Middle frontal gyrus (tissue), 1 donor: ENCODE results near the gene NUP155.
"Not testable (repeated sequence)": the region's sequence is repeated elsewhere in the genome, so short reads cannot be mapped to it uniquely, and the experiment has no call there.

ENCODE experiments used
- DNase-seq: peaks from one replicate; pipeline ENCODE4 v3.0.0-alpha.2; 2015; ENCODE audit warnings: low spot score; ENCODE audit errors: extremely low spot score

The NUP155 gene

DNA sequence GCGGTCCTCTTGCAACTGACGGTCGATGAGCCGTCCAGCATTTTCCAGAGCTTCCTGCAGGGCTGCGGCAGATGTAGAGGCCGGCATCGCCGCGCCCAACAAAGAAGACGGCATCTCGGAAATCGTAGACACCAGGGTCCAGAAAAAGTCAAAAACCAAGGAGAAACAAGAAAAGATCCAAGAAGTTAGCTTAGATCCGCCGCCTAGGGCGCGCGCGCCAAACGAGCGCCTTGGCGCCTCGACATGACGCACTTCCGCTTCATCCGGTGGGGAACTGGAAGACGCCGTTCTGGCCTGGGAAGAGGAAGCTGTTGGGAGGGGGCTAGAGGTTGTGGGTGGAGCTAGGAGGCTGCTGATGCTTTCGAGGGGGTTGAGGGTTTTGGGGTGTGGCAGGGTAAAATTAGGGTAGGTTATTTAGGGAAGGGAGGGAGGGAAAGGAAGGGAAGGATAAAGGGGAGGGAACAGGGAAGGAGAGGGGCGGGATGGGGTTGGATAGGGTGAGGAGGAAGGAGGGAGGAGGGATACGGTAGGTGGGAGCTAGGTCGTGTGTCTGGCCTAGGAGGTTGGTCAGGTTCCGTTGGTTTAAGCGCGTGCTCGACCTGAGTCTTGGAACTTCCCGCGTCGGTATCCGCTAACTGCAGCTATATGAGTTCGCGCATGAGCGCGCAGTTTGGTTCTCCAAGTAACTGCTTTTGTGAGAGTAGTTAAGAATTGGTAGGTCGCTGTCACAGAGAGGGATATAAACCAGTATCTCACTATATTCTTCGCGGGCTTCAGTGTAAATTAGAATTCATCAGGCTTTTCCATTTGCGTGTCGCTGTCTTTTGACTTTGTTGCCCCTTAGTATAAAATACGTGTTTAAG is at the start of gene NUP155:
NUP155 (minus strand) TSS at position 243 of the 863 bp plus-strand sequence; CDS start at position 114, 129 bp downstream.
- DNase-seq, result peak; percentile 92

DNA sequence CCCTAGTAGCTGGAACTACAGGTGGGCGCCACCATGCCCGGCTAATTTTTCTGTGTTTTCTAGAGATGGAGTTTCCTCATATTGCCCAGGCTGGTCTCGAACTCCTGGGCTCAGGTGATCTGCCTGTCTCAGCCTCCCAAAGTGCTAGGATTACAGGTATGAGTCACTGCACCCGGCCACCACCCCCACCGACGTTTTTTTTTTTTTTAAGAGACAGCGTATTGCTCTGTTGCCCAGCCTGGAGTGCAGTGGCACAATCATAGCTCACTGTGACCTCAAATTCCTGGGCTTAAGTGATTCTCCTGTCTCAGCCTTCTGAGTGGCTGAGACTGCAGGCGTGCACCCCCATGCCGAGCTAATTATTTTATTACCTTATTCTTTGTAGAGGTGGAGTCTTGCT is 46.4 kb upstream of the NUP155 start:
- no peak for DNase-seq

DNA sequence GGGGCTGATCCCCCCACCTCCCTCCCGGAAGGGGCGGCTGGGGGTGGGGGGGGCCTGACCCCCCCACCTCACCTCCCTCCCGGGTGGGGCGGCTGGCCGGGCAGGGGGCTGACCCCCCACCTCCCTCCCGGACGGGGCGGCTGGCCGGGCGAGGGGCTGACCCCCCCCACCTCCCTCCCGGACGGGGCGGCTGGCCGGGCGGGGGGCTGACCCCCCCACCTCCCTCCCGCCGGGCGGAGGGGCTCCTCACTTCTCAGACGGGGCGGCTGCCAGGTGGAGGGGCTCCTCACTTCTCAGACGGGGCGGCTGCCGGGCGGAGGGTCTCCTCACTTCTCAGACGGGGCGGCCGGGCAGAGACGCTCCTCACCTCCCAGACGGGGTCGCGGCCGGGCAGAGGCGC is 44.5 kb upstream of the NUP155 start:
- not testable (repeated sequence) for DNase-seq

DNA sequence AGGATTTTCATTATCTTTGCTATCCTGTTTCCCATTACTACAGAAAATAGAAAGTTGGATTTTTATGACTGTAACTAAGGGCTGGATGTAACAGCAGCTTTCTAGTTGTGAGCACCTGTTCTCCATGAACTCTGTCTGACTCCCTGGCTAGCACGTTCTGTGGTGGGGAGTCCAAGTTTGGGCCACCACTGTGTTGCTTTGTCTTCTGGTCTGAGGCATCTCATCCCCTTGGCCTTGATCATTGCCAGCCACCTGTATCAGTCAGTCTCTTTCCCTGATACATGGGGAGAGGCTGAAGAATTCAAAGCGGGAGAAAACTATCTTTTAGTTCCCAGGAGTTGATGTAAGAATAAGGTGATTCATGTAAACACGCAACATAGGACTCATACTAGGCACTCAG is 41.6 kb upstream of the NUP155 start:
- no peak for DNase-seq

DNA sequence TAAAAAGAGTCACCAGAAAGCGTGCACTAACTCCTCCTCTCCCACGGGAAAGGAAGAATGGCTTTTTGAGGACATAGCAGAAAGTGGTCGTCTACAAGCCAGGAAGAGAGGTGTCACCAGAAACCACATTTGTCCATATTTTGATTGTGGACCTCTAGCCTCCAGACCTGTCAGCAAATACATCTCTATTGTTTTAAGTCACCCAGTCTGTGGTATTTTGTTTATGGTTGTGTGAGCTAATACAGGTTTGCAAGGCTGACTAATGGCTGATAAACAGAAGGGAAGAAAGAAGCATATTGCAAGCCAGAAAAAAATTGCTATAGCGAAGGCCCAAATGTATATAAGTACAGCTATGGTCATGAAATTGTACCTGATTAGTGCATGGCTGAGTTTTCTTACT is 29.6 kb upstream of the NUP155 start:
- DNase-seq, result no peak

DNA sequence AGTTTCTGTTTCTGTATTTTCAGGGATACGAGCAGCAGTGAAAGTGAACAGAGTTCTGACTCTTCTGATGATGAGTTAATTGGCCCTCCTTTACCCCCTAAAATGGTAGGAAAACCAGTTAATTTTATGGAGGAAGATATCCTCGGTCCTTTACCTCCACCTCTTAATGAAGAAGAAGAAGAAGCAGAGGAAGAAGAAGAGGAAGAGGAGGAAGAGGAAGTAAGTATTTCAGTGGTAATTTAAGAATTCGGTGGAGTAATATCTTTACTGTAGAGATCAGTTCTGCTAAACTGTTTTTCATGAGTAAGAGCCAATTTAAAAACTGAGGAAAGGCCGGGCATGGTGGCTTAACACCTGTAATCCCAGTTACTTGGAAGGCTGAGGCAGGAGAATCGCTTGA is 25.4 kb upstream of the NUP155 start:
- no peak for DNase-seq

DNA sequence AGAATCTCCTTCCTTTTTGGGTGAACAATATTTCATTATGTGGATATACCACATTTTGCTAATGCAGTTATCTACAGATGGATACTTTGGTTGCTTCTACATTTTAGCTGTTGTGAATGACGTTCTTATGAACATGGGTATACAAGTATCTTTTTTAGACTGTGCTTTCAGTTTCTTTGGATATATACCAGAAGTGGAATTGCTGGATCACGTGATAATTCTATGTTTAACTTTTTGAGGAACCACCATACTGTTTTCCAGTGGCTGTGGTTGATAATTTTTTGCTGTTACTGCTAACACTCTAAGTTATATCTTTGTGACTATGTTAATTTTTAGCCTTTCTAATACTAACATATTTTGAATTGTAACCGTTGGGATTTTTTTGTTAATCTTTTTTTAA is 20.7 kb upstream of the NUP155 start:
- no peak for DNase-seq

DNA sequence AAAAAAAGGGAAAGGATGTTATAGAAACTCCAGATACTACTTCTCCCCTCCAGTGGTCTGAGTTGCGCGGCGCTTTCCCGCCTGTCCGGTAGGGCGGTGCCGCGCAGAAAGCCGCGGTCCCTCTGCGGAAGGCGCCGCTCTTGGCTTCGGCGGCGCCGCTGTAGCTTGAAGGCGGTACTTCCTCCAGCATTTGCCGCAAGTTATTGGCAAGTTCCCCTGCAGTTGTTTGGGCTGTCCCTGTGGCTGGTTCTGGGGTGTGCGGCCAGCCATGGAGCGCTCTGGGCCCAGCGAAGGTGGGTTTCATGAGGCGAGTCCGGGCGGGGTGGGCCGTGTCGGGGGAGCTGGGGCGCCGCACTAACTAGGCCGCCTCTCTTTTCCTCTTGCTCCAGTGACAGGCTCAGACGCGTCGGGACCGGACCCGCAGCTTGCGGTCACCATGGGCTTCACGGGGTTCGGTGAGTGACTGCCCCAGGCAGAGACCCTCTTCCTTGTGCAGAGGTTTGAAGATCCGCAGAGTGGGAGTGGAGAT is 8.3 kb upstream of the NUP155 start, which contains the start of gene WDR70:
WDR70 (plus strand) TSS at position 219 of the 529 bp plus-strand sequence; CDS start at position 269, 50 bp downstream.
- peak; percentile 91 for DNase-seq

DNA sequence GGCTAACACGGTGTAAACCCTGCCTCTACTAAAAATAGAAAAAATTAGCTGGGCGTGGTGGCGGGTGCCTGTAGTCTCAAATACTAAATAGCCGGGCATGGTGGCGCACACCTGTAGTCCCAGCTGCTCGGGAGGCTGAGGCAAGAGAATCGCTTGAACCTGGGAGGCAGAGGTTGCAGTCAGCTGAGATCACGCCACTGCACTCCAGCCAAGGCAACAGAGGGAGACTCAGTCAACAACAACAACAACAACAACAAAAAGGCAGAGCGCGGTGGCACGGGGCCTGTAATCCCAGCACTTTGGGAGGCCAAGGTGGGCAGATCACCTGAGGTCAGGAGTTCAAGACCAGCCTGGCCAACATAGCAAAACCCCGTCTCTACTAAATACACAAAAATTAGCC is 7.2 kb upstream of the NUP155 start:
- DNase-seq, result not testable (repeated sequence)

DNA sequence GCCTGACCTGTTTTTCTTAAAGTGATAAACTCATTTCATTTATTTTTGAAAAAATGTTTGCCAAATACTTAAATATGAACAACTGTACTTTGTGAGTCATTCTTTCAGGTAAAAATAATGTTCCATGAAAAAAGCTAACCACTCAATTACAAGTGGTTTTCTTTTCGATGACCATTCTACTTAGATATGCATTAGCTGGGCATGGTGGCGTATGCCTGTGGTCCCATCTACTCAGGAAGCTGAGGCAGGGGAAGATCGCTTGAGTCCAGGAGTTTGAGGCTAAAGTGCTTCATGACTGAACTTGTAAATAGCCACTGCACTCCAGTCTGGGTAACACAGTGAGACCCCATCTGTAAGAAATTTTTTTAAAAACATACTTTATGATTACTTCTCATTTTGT is 4.2 kb upstream of the NUP155 start:
- no peak for DNase-seq

DNA sequence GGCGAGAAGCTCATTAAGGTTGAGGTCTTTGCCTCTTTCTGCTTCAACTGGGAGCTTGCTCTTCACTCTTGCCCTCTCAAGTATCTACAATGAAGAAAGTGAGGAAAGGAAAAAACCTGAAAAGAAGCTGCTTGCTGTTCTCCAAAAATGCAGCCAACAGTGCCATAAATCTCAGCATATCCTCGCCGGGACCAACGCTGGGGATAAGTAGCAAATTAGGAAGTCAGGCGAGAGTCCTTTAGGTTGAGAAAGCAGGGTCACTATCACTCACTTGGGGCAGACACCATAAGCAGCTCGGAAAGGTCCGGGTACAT is 399 bp downstream of the NUP155 start:
- no peak for DNase-seq

DNA sequence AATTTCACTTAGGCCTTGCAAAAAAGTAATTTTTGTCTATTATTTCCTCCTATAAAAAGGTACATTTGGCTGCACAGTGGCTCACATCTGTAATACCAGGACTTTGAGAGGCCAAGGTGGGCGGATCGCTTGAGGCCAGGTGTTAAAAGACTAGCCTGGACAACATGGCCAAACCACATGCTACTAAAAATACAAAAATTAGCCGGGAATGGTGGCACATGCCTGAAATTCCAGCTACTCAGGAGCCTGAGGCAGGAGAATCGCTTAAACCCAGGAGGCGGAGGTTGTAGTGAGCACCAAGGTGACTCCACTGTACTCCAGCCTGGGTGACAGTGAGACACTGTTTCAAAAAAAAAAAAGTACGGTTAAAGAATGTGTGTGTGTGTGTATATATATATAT is 15.7 kb downstream of the NUP155 start:
- DNase-seq, result no peak

DNA sequence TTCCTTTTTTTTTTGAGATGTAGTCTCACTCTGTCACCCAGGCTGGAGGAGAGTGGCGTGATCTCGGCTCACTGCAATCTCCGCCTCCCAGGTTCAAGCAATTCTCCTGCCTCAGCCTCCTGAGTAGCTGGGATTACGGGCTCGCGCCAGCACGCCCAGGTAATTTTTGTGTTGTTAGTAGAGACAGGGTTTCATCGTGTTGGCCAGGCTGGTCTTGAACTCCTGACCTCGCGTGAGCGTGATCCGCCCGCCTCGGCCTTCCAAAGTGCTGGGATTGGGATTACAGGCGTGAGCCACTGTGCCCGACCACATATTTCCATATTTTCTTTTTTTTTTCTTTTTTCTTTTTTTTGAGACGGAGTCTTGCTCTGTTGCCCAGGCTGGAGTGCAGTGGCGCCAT is 28.2 kb downstream of the NUP155 start:
- DNase-seq, result not testable (repeated sequence)

DNA sequence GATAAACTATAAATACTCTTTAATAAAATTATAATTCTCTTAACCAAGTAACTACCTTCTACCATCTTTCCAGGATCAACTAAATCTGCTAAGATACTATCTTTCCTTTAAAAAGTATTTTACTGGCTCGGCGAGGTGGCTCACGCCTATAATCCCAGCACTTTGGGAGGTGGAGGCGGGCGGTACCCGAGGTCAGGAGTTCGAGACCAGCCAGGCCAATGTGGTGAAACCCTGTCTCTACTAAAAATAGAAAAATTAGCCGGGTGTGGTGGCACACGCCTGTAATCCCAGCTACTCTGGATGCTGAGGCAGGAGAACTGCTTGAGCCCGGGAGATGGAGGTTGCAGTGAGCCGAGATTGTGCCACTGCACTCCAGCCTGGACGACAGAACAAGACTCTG is 36.2 kb downstream of the NUP155 start:
- not testable (repeated sequence) for DNase-seq

DNA sequence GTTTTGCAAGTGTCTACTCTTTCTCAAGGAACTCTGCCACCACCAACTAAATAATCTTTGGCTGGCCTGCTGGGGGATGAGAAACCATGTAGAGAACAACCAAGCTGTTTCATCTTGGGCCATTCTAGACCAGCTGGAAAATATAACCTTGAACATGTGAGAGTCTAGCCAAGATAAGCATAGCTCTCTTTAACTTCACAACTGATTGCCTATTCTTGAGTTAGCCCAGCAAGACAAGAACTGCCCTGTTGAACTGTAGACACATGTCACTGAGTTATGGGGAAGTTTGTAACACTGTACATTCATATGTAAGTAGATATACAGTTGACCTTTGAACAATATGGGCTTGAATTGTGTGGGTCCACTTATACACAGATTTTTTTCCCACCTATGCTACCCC is 44.4 kb downstream of the NUP155 start:
- DNase-seq, result no peak

DNA sequence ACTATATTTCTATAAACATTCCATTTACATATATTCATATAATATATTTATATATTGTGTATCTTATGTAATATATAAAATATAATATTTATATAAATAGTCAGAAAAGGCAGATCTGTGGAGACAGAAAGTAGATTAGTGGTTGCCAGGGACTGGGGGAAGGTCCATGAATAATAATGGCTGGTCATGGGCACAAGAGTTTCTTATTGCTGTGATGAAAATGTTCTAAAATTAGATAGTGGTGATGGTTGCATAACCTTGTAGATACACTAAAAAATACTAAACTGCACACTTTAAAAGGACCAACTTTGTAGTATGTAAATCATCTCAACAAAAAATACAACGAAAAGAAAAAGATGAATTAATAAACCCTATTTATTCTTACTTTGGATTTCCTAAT is 47.3 kb downstream of the NUP155 start:
- no peak for DNase-seq

DNA sequence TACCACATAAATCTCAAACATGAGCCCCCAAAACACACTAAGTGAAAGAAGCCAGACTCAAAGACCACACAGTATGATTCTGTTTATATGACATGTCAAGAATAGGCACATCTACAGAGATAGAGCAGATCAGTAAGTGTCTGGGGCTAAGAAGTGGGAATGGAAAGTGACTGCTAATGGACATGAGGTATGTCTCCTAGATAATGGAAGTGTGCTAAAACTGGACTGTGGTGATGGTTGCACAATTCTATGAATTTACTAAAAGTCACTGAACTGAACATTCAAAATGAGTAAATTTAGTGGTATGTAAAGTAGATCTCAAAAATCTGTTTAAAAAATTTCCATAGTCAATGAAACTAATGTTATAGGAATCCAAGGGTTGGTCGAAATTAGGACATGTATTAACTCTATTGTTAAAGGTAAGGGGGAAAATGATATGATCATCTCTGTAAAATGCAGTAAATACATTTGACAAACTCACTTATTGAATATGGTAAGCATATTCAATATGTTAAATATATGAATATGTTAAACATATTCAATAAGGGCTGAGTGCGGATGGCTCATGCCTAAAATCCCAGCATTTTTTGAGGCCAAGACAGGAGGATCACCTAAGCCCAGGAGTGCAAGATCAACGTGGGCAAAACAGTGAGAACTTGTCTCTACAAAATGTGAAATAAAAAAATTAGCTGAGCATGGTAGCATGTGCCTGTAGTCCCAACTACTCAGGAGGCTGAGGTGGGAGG is 51.7 kb downstream of the NUP155 start:
- no peak for DNase-seq

DNA sequence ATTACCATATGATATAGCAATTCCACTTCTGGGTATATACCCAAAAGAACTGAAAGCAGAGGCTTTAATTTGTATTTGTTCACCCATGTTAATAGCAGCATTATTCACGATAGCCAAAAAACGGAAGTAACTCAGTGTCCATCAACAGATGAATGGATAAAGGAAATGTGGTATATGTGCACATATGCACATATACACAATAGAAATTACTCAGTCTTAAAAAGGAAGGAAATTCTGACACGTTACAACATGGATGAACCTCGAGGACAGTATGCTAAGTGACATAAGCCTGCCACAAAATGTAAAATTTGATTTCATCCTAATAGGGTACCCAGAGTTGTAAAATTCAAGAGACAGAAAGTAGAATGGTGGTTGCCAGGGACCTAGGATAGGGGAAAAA is 54.9 kb downstream of the NUP155 start:
- DNase-seq, result no peak

DNA sequence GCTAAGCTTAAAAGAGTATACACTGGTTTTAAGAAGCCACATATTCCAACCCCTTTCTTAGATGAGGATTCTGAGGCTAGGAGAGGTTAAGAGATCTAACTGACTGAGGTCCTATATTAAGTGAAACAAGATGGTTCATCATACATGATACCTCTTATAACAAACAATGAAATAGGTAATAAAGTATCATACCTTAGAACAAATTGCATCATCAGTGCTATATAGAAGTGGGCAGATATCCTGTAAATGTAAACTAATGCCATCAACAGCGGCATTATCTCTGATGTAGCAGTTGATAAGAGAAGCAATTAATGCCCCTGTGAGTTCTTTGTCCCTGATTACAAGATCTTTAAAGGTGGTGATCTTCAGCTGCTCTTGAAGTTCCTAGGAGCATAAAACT is 60.5 kb downstream of the NUP155 start:
- no peak for DNase-seq

DNA sequence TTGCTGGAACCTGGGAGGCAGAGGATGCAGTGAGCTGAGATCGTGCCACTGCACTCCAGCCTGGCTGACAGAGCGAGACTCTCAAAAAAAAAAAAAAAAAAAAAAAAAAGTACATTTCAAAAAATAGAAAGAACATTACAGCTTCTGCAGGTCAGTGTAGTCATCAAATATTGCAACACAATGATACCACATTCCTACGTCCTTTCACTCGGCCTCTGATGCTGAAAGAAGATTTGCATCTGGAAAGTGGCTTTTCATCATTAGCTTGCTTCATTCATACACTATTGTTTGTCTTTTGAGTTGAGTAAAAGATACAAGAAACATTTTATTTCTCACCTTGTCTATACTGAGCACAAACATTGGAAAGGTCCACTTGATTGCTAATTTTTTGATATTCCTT is 62.1 kb downstream of the NUP155 start:
- DNase-seq, result no peak

DNA sequence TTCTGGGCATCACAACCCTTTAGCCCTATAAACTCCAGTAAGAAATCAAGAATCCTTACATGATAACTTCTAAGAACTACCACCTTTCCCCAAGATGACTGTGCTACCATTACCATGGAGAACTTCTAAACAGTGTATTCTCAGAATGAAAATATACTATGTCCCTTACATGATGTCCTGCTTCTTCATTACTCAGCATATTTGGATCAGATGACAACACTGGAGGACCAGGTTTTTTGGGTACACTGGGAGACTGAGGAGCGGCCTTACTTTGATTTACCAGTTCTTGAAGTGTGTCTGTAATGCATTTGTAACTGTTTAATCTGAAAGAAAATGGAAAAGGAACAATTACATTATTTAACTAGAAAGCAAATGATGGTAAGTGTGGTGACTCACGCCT is 66.0 kb downstream of the NUP155 start:
- DNase-seq, result no peak

DNA sequence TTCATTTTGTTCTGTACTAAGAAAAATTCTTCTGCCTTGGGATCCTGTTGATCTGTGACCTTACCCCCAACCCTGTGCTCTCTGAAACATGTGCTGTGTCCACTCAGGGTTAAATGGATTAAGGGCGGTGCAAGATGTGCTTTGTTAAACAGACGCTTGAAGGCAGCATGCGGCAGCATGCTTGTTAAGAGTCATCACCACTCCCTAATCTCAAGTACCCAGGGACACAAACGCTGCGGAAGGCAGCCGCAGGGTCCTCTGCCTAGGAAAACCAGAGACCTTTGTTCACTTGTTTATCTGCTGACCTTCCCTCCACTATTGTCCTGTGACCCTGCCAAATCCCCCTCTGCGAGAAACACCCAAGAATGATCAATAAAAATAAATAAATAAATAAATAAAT is 74.6 kb downstream of the NUP155 start:
- DNase-seq, result not testable (repeated sequence)
